IMR-90 (cell line): Measurements from ENCODE around the gene CMSS1. TPM values are rescaled to one million over a fixed set of nuclear protein-coding genes. Genes with fewer than 3 reads are reported as not detected.
A peak's percentile ranks its signal among the peaks of the same experiment; 100 is the strongest.

Experiments used
- ATAC-seq: fragments of 200-7000 bp; cut with Tn5 transposase; 2 replicates; pipeline ENCODE4 v1.9.1; 2020; ENCODE audit warnings: low read depth, mild to moderate bottlenecking, moderate library complexity
- BruUV-seq: library from RNA; stranded (reverse); fragments of 400-500 nt; replicated peaks from 2 replicates; lab custom pipeline; 2021; lab: Mats Ljungman, UMichigan
- CTCF ChIA-PET: fragments of 300-600 bp; formaldehyde crosslinking; extraction: SDS; loops from one replicate; lab custom pipeline; 2021; ENCODE audit warnings: antibody characterized with exemption; lab: Yijun Ruan, JAX
- POLR2A ChIA-PET: fragments of 300-600 bp; sonication (Branson Sonifier 250); formaldehyde crosslinking; loops from one replicate; lab custom pipeline; 2022; ENCODE audit warnings: antibody characterized with exemption; ENCODE audit not compliant: unreplicated experiment; lab: Charles Lee
- DNase-seq: peaks from one replicate; pipeline ENCODE4 v3.0.0; 2013
- H2AFZ ChIP-seq: replicated peaks from 2 replicates; pipeline ENCODE3; 2013; ENCODE audit warnings: low read length, mild to moderate bottlenecking; ENCODE audit not compliant: poor library complexity
- H2AK5ac ChIP-seq: 2 replicates; pipeline ENCODE4 v1.6.1; 2013; ENCODE audit warnings: low read depth, low read length, inconsistent platforms
- H2AK9ac ChIP-seq: replicated peaks from 2 replicates; pipeline ENCODE3; 2013; ENCODE audit warnings: mild to moderate bottlenecking, low read depth, low read length, moderate library complexity; ENCODE audit not compliant: poor library complexity
- H2BK120ac ChIP-seq: 2 replicates; pipeline ENCODE4 v1.6.1; 2013; ENCODE audit warnings: low read depth, low read length, inconsistent platforms
- H2BK15ac ChIP-seq: 3 replicates; pipeline ENCODE4 v1.6.1; 2013; ENCODE audit warnings: low read depth, low read length, inconsistent platforms
- H2BK20ac ChIP-seq: 2 replicates; pipeline ENCODE4 v1.6.1; 2013; ENCODE audit warnings: low read depth, mild to moderate bottlenecking, inconsistent platforms, low read length, moderate library complexity
- H2BK5ac ChIP-seq: 2 replicates; pipeline ENCODE4 v1.6.1; 2013; ENCODE audit warnings: mild to moderate bottlenecking, low read depth, low read length, inconsistent platforms; ENCODE audit not compliant: poor library complexity, severe bottlenecking
- H3K14ac ChIP-seq: replicated peaks from 2 replicates; pipeline ENCODE4 v1.6.1; 2013; ENCODE audit warnings: low read depth, low read length, inconsistent platforms
- H3K18ac ChIP-seq: 2 replicates; pipeline ENCODE4 v1.6.1; 2013; ENCODE audit warnings: low read depth, low read length, control low read depth
- H3K23ac ChIP-seq: 2 replicates; pipeline ENCODE4 v1.6.1; 2013; ENCODE audit warnings: low read depth, low read length, inconsistent platforms
- H3K27ac ChIP-seq: 2 replicates; pipeline ENCODE4 v1.5.1; 2013; ENCODE audit warnings: mild to moderate bottlenecking, control low read depth, low read length; ENCODE audit not compliant: insufficient read depth
- H3K27me3 ChIP-seq: 2 replicates; pipeline ENCODE4 v1.6.1; 2013; ENCODE audit warnings: low read length; ENCODE audit not compliant: control insufficient read depth, insufficient read depth
- H3K36me3 ChIP-seq: 2 replicates; pipeline ENCODE4 v1.6.1; 2013; ENCODE audit warnings: low read length, mixed read lengths; ENCODE audit not compliant: control insufficient read depth, insufficient read depth
- H3K4ac ChIP-seq: 2 replicates; pipeline ENCODE4 v1.6.1; 2013; ENCODE audit warnings: low read depth, low read length, inconsistent platforms
- H3K4me1 ChIP-seq: 2 replicates; pipeline ENCODE4 v1.6.1; 2013; ENCODE audit warnings: low read length, mixed read lengths; ENCODE audit not compliant: control insufficient read depth, insufficient read depth
- H3K4me2 ChIP-seq: 2 replicates; pipeline ENCODE4 v1.6.1; 2013; ENCODE audit warnings: low read depth, mild to moderate bottlenecking, control low read depth, low read length, moderate library complexity
- H3K4me3 ChIP-seq: 2 replicates; pipeline ENCODE4 v1.5.1; 2013; ENCODE audit warnings: low read depth, mild to moderate bottlenecking, control low read depth, low read length, moderate library complexity; ENCODE audit not compliant: insufficient read depth
- H3K56ac ChIP-seq: 2 replicates; pipeline ENCODE4 v1.6.1; 2013; ENCODE audit warnings: low read length, inconsistent platforms; ENCODE audit not compliant: insufficient read depth; ENCODE audit errors: extremely low read depth
- H3K79me1 ChIP-seq, 2 experiments: 2 replicates each; pipeline ENCODE4 v1.6.1; 2013; ENCODE audit warnings: low read length in 2 of 2, inconsistent platforms in 1 of 2, low read depth in 1 of 2
- H3K9ac ChIP-seq: 2 replicates; pipeline ENCODE4 v1.6.1; 2013; ENCODE audit warnings: low read depth, low read length, control low read depth
- H3K9me1 ChIP-seq: 2 replicates; pipeline ENCODE4 v1.6.1; 2013; ENCODE audit warnings: low read length, inconsistent platforms; ENCODE audit not compliant: insufficient read depth
- H3K9me3 ChIP-seq: 2 replicates; pipeline ENCODE4 v1.6.1; 2013; ENCODE audit warnings: low read length; ENCODE audit not compliant: control insufficient read depth, insufficient read depth
- H4K20me1 ChIP-seq: 2 replicates; pipeline ENCODE4 v1.6.1; 2013; ENCODE audit warnings: low read length, inconsistent platforms; ENCODE audit not compliant: insufficient read depth
- H4K5ac ChIP-seq: 2 replicates; pipeline ENCODE4 v1.6.1; 2013; ENCODE audit warnings: mild to moderate bottlenecking, low read depth, low read length, control low read depth
- H4K8ac ChIP-seq, 2 experiments: 2 replicates each; pipeline ENCODE4 v1.6.1; 2013; ENCODE audit warnings: low read depth in 2 of 2, low read length in 2 of 2, control low read depth in 1 of 2, inconsistent platforms in 1 of 2
- H4K91ac ChIP-seq: 2 replicates; pipeline ENCODE4 v1.6.1; 2013; ENCODE audit warnings: low read depth, low read length, inconsistent platforms; ENCODE audit not compliant: insufficient read depth
- FOS ChIP-seq: fragments of 150-350 bp; IDR thresholded peaks from 2 replicates; pipeline ENCODE4 v1.6.1; 2016; ENCODE audit warnings: low read depth, low read length
- MXI1 ChIP-seq: IDR thresholded peaks from 2 replicates; pipeline ENCODE4 v1.6.1; 2012; ENCODE audit warnings: low read depth, mild to moderate bottlenecking, low read length, moderate library complexity, borderline replicate concordance
- NFE2L2 ChIP-seq: fragments of 150-350 bp; IDR thresholded peaks from 2 replicates; pipeline ENCODE4 v1.6.1; 2016; ENCODE audit warnings: low read depth, mild to moderate bottlenecking, low read length
- WGBS, 2 experiments: methylation state at CpG; one replicate each; pipeline versions ENCODE4 v1.1.5 to v1.1.7; 2013; ENCODE audit warnings: missing lambda C conversion rate in 2 of 2; ENCODE audit not compliant: insufficient read length in 1 of 2; ENCODE audit errors: extremely low coverage in 2 of 2; 5-methylcytosine and 5-hydroxymethylcytosine counted together
- dilution Hi-C: fragments of 300-500 bp; cut with HindIII; formaldehyde crosslinking; loops from one replicate; pipeline ENCODE4 v1.14.3; 2018; ENCODE audit warnings: low sequenced_read_pairs; ENCODE audit not compliant: unreplicated experiment
- in situ Hi-C: fragments of 300-500 bp; cut with MboI; formaldehyde crosslinking; loops from 3 replicates; pipeline ENCODE4 v1.14.3; 2019; ENCODE audit warnings: low sequenced_read_pairs, inconsistent platforms, mixed read lengths
- intact Hi-C: fragments of 100-400 bp; cut with micrococcal nuclease; formaldehyde crosslinking; loops from 2 replicates; pipeline ENCODE4 v1.10.0; 2022
- polyA plus RNA-seq, 3 experiments: library from polyadenylated mRNA; depleted of rRNA; stranded (reverse); fragments of >200 nt; gene quantifications; 2 replicates each; pipeline ENCODE4 v1.2.3, GENCODE V29; 2012; ENCODE audit warnings: low replicate concordance in 1 of 3
- total RNA-seq: library from RNA; depleted of rRNA; stranded (reverse); fragments of >200 nt; gene quantifications from 2 replicates; pipeline ENCODE4 v1.2.3, GENCODE V29; 2012

The CMSS1 gene
- total and polyA plus RNA-seq, 2 of the 4 experiments (the other 2 are of a cell fraction) = 12.5 to 13.6 TPM

GRCh38 chr3:99878005-99878404 lies 60.3 kb downstream of the CMSS1 start:
- Histone ChIP-seq H3K27ac (no peak overlapping the region), H3K79me1 (peaks cover 0 to 16% of the 10 kb centered on the region in 2 experiments; a peak in 3 of 4 replicates), H2AK9ac (no peak overlapping the region), H3K9me1 (no peaks in the 10 kb centered on the region), H4K8ac (no peak overlapping the region; a peak in 1 of 4 replicates), H3K23ac (no peak overlapping the region), H3K27me3 (no peaks in the 10 kb centered on the region), H2BK15ac (no peak overlapping the region), H2AK5ac (no peak overlapping the region), H3K4ac (no peak overlapping the region), H3K36me3 (no peaks in the 10 kb centered on the region), H2BK5ac (peak overlapping the region; percentile 45), H3K9me3 (no peaks in the 10 kb centered on the region), H4K5ac (no peak overlapping the region), H3K4me1 (no peaks in the 10 kb centered on the region; the same call in 1 of the 2 replicates), H2AFZ (no peak overlapping the region), H3K4me3 (no peak overlapping the region), H3K9ac (no peak overlapping the region), H4K91ac (no peak overlapping the region), H4K20me1 (0 out of 2 replicates have a peak, but pooled peaks cover 6% of the 10 kb centered on the region), H3K18ac (no peak overlapping the region), H3K14ac (no peak overlapping the region), H3K4me2 (no peak overlapping the region), H3K56ac (no peak overlapping the region), H2BK120ac (no peak overlapping the region), H2BK20ac (no peak overlapping the region)
- intact Hi-C loops = loop anchor here (5.0 kb wide), 1 partner anchor 59 kb away; no protein-coding TSS in a partner anchor
- peak; percentile 25 for ATAC-seq
- no TSS peak for BruUV-seq
- CTCF ChIA-PET = interaction anchor here (0.7 to 1.0 kb wide), 2 partner anchors 199 to 376 kb away, joined by 3 to 4 read pairs; no protein-coding TSS in a partner anchor
- POLR2A ChIA-PET = interaction anchor here (1.1 kb wide), 1 partner anchor 24 kb away, joined by 3 read pairs; no protein-coding TSS in a partner anchor
- dilution Hi-C loops = no loop called here
- in situ Hi-C loops = no loop called here
- DNase-seq = peak; percentile 88
- no CpG with 5 or more reads among the region's 1 CpG for WGBS, 2 experiments
- TF ChIP-seq MXI1 (no peak), NFE2L2 (peak; percentile 49), FOS (peak; percentile 72)
